Posterior vena cava (tissue), 2 donors: ENCODE data around the gene COPS9. TPM values are rescaled to one million over a fixed set of nuclear protein-coding genes. Genes with fewer than 3 reads are reported as not detected.

Source experiments
- DNase-seq: peaks from one replicate; pipeline ENCODE4 v3.0.0-alpha.2; 2020; ENCODE audit warnings: low spot score
- intact Hi-C, 2 donors: fragments of 100-400 bp; cut with DNase I; formaldehyde crosslinking; loops; one replicate each; pipeline versions ENCODE4 v1.14.1 to v1.14.2; 2022 to 2023
- total RNA-seq, 2 donors: library from RNA; stranded (reverse); fragmentation: NEBNext Ultra II Directional; extraction: Animal tissue kit (Norgen Biotek cat#: 25700); gene quantifications; one replicate each; pipeline ENCODE4 v1.2.1, GENCODE V29; 2021
- donor health status: DM: yes; HTN: yes; CAD: no.
- donor health status: DM: yes; HTN: yes; CAD: no.

COPS9 gene
- total RNA-seq, 2 donors from 2014 or later, result 93.3 to 127 TPM

DNA sequence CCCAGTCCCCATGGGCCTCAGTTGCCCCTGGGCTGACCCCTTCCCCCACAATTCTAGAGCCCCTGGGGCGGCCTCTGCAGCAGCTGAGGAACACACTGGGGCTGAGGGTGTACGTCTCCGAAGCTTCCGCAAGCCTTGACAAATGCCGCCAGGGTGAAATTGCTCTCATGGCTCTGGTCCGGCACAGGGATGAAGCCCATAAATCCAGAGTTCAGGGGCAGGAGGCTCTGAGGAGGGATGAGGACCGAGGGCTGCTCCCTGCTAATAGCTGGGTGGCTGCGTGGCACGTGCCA lies 31.4 kb upstream of the COPS9 start:
- peak; percentile 58 for DNase-seq
- intact Hi-C loops, result no loop called here

DNA sequence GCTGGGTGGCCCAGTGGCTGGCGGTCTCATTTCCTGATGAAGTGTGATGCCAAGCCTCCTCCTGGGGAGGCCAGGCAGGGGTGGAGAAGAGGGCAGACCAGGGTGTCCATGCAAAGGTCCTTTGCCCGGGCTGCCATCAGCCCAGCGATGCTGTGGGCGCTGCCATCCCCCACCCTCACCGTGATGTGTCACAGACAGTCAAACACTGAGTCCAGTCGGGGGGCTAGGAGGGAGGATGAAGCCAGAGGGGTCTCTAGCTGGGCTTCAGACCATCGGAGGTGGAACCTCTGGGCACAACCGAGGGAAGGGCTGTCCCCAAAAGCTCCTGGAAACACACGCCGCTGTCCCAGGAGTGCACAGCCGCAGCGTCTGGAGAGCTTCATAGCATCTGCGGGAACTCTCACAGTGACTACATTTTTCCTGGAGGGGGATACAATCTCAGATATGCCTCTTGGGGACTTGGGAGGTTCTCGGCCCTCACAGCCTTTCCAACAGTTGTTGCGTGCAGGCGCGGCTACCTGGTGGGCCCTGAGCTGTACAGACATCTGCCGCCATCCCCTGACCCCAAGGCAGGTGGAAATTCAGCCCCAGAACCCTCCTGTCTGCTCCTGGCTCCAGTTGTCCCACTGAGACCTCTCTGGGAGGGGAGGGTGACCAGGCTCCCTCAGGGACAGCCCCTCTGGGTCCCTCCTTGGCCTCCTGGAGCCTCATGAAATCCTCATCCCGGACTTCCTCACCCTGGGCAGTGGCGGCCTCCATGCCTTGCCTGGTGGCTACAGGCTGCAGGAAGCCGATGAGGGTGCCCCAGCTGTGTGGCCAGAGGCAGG lies 30.9 kb upstream of the COPS9 start:
- peak; percentile 74 for DNase-seq
- intact Hi-C loops, result no loop called here

DNA sequence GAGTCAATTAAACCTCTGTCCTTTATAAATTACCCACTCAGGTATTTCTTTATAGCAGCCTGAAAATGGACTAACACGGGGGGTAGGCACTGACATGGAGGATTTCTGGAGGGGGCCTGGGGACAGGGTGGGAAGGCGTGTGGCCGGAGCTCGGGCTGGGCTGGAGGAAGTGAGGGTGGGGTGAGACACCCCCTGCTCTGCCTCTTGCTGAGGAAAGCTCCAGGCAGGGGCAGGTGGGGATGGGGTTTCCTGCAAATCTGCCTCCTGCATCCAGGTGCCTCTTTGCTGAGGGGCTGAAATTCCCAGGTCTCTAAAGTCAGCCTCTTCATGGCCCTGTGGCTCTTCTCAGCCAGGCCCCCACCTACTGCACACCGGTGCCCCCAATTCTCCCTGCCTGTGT lies 30.1 kb upstream of the COPS9 start:
- DNase-seq, result peak; percentile 46
- intact Hi-C loops, result no loop called here

DNA sequence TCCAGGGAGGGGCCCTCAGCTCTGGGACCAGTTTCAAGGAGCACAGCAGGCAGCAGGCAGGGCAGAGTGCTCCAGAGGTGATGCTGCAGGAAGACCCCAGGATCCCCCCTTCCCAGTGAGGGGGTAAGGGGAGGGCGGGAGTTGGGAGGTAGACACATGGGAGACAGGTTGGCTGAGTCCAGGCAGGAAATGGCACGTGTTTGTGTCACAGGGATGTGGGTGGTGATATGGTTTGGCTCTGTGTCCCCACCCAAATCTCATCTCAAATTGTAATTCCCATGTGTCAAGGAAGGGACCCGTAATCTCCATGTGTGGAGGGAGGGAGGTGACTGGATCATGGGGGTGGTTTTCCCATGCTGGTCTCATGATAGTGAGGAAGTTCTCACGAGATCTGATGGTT lies 29.6 kb upstream of the COPS9 start:
- intact Hi-C loops, result no loop called here
- DNase-seq, result no peak

DNA sequence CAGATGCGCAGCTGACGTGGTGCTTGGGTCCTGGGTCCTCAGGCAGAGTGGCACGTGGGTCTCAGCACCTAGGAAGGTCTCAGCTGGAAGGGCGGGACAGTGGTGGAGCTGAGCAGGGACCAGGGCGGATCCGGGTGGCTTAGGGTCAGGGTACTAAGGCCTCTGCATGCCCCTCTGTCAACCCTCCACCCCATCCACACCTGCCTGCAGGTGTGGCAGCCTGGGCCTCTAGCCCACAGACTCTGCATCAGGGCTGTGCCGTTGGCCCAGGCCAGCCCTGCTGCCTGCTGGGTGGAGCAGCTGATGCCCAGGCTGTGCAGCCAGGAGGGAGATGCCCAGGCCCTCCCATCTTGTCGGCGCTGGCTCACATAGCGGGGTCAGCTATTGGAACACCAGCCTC lies 28.9 kb upstream of the COPS9 start:
- DNase-seq, result peak; percentile 66
- intact Hi-C loops, result no loop called here

DNA sequence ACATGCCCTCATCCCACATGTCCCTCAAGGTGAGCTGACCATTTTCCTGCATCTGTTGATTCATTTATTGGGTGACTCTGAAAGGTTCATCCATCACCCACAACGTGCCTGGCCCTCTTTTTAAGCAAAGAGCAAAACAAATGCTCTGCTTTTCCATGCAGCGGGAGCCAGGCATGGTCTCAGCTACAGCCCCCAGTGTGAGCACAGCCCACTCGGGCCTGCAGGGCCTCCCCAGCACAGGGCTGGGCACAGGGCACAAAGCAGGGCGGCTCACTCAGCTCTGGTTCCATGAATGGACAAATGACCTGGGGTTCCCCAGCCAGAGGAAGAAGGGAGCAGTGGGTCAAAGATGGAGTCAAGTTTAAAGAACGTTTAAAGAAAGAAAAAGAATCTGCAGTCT lies 28.5 kb upstream of the COPS9 start:
- DNase-seq, result peak; percentile 68
- intact Hi-C loops, result no loop called here

DNA sequence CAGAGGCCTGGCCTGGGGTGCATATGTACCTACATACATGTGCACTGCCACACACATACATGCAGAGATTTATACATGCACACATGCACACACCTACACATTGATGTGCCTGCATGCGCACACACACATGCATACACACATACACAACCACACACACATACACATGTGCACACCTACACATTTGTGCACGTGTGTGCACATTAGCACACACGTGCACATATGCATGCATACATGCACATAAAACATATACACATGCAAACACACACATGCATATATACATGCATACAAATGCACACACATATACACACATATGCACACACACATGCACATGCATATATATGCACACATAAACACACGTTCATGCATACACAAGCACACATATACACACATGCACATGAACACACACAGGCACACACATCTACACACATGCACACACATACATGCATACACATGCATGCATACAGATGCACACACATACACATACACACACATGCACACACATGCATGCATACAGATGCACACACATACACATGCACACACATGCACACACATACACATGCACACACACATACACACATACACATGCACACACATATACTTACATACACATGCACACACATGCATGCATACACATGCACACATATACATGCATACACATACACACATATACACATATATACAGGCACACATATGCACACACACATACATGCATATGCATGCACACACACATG lies 27.9 kb upstream of the COPS9 start:
- DNase-seq, result peak; percentile 29
- intact Hi-C loops, result no loop called here

DNA sequence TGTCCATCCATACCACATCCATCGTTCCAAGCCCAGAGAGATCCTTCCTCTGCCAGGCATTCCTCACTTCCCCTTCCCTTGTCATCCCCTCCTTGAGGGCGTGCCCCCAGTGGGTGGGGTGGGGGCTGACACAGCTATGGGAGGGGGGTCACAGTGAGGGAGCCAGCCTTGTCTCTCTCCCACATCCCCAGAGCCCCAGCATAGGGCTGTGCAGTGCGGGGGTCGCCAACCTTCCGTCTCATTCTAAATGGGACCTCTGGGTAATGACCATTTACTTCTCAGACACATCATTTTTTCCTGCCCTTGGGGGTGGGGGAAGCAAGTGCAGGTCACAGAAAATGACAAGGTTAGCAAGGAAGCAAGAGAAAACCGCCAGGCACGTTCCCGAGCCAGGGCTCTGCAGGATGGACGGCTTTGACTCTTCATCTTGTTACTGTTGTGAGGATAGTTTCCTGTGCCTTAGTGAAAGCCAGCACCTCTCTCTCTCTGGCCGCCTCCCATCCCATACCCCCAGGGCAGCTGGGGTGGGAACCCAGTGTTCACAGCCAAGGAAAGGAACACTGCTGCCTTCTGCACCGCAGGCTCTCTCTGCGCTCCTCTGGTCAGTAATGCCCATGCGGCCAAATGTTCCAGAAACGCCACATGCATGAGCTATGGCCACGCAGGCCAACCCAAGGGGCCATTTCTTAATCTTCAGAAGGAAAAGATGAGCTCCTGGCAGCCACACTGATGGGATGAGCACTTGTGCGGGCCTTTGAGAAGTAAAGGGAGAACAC lies 27.0 kb upstream of the COPS9 start:
- DNase-seq, result peak; percentile 61
- intact Hi-C loops, result no loop called here

DNA sequence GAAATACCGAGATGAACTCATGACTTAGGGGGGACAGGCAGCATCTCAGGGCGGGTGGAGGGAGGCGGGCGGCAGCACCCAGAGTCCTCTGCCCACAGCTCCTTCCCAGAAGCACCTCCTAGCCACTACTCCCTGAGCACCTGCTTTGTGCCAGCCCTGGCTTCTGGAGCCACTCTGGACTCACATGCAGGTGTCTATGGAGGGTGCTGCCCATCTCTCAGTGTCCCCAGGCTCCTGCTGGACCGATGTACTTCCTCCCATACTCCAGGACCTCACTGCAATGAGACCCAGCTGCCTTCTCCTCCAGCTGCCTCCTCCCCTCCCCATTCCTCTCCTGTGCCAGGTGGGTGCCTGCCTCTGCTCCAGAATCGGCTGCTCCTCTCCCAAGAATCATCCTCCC lies 26.4 kb upstream of the COPS9 start:
- DNase-seq, result peak; percentile 54

DNA sequence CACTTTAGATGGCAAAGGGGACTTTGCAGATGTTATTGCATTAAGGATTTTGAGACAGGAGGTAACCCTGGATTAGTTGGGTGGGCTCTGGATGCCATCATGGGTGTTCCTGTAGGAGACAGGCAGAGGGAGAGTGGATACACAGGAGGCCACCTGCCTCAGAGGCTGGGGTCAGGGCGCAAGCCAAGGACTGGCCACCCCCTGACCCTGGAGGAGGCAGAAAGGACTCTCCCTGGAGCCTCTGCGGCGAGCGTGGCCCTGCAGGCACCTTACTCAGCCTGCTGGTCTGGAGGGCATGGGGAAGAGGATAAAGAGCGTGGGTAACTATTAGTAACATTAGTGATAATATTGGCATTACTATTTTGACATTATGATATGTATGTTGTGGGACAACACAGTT lies 25.9 kb upstream of the COPS9 start:
- intact Hi-C loops, result no loop called here
- DNase-seq, result peak; percentile 66

More for the DNA sequence above, 26.4 kb upstream of the COPS9 start:
- intact Hi-C loops, result no loop called here

DNA sequence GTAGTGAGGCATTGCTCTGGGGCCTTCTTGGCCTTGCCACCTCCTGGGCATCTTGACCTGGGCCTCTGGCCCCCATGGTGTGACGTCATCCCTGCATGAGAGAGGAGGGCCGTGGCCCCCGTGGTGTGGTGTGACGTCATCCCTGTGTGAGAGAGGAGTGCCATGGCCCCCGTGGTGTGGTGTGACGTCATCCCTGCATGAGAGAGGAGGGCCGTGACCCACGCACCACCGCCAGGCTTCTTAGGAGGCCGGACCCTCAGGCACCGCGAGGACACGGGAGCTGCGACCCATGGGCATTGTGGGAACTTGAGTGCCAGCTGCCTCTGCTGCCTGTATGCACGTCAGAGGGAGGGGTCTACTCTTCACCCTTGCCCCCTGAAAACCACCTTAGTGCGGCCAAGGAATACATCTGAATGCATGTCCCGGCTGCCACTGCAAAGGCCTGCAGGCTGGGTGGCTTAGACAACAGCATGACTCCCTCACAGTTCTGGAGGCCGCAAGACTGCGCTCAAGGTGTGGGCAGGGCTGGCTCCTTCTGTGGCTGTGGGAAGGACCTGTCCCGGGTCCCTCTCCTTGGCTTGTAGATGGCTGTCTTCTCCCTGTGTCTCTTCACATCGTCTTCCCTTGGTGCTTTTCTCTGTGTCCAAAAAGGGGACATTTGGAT lies 25.1 kb upstream of the COPS9 start:
- DNase-seq, result peak; percentile 76
- intact Hi-C loops, result no loop called here

DNA sequence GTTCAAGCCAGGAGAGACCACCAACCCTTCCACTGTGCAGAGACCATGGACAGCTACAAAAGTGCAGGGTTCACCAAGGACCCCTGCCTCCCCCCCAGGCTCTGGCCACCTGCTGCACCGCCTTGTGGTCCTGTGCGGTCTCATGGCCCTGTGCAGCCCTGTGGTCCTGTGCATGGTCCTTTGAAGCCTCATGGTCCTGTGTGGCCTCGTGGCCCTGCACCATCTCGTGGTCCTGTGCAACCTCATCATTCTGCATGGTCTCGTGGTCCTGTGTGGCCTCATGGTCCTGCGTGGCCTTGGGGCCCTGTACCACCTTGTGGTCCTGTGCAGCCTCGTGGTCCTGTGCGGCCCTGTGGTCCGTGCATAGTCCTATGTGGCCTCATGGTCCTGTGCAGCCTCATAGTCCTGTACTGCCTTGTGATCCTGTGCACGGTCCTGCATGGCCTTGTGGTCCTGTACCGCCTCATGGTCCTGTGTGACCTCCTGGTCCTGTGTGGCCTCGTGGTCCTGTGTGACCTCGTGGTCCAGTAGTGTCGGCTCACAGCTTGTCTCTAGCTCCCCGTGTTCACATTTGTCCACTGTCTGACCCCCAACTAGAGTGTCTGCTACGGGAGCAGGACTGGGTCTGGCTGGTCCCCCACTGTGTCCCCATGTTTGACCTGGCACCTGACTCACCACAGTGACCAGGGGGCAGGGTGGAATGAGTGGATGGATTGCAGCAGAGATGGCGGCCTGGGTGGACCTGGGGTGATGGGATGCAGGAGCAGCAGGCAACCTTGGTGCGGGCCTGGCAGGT lies 24.4 kb upstream of the COPS9 start:
- DNase-seq, result peak; percentile 76
- intact Hi-C loops, result no loop called here

DNA sequence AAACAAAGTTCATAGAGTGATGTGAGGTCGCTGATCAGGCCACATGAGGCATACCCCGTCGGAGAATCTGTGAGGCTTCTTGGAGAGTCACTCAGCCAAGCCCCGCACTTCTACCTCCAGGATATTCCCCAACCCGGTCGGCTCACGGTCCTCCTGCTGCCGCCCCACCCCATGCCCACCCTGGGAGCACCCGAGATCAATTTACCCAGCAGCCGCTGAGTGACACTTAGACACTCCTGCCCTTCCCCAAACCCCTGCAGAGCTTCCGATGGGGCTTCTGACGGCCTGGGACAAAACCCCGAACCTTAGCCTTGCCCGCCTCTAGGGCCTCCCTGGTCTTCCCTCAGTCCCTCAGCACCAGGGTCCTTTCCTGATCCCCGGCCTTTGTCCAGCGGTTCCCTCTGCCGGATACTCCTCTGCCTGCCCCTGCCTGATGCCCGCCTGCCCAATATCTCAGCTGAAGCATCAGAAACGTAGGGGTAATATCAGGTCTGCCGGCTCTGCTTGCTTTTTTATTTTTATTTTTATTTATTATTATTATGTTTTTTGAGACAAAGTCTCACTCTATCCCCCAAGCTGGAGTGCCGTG lies 23.2 kb upstream of the COPS9 start:
- DNase-seq, result peak; percentile 69
- intact Hi-C loops, result loop anchor here in 1 of 2 donors (2.0 kb wide), 1 partner anchor 67 kb away; no protein-coding TSS in a partner anchor

DNA sequence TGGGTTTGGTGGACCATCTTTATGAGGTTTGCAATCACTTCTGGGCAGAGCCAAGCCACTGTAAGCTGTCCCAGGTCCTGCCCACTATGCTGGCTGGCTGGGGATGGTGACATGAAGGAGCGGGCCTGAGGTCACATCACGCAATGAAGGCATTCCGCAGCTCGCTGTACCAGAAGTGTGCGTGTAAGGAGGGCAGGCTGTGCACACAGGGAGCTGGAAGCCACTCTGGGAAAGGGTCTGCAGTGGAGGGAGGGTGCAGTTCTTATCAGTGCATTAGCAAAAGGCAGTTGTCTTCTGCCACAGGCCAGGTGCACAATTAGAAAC lies 21.0 kb upstream of the COPS9 start:
- DNase-seq, result no peak
- intact Hi-C loops, result no loop called here

DNA sequence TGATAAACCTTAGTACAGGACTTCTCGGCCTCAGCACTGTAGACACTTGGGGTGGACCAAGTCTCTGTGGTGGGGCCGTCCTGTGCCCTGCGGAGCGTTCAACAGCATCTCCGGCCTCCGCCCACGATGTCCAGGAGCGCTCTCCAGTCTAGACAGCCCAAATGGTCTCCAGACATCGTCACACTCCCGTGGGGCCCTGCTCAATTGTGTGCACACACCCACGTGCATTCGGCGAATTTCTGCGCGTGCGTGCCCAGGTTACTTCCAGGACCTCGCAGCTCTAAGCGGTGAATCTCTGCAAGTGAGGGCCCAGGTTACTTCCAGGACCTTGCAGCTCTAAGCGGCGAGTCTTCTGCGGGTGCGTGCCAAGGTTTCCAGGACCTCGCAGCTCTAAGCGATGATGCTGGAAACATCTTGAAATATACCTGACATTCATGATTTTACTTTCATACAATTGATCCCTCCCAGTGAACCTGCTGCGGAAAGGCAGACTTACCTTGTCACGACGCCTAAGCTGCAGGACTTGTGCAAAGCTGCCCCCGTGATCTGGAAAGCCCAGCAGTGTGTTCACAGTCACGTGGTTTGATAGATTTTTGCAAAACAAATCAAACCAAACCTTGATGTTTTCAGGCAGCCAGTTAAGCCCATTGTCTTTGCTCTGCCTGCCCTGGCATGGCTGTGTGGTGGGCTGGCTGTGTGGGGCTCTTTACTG lies 20.5 kb upstream of the COPS9 start:
- peak; percentile 71 for DNase-seq
- intact Hi-C loops, result no loop called here

DNA sequence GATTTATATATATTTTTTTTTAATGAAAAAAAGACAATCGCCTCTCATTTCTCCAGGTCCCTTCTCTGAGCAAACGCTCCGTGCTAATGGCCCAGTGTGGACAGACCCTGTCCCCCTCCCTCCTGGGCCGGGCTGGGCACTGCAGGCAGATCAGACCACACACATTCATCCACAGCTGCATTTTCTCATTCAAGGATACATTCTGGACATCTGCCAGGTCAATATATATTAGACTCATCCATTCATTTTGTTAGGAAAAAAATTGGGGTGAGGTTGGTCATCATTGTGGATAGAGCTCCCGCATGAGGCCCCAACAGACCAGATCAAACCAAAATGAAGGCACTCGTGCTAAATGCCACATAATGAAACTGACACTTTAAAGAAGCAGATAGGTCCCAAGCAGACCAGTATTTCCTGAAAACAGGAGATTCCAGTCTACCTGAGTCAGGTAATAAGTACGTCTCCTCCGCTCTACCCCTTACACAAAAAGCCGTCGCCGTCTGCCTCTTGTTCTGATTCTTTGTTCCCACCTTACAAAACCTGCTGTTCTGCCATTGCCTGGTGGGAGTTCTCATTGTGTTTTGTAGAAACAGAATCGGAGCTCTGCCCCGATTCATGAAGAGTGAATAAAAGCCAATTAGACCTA lies 19.8 kb upstream of the COPS9 start:
- intact Hi-C loops, result no loop called here
- peak; percentile 61 for DNase-seq

DNA sequence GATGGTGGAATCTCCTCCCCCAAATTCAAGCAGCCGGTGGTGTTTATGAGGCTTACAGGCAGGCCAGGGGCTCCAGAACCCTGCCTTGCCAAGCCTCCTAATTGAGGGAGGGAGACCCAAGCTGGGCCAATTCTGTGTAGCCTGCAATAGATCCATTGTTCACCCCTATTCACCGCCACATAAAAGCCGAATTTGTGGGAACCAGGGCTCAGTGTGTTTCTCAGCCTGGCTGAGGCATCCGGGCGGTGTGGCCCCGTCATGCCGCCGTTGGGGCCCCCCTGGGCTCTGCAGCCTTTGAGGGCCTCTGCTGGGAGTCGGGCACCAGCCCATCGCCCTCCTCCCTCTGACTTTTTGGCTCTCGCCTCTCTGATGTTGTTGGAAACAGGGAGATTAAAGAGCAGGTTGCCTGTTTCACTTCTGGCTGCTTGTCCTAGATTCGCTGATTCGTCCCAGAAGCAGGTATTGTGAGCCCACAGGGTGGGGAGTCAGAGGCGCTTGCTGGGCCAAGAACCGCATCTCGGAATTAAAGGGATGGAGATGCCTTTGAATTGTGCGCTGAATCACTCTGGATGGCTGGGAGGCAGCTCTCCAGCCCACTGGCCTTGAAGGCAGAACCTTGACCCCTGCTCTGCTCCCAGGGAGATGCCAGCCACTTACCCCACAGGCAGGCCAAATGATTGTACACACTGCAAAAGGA lies 19.1 kb upstream of the COPS9 start:
- peak; percentile 32 for DNase-seq
- intact Hi-C loops, result no loop called here
